CD14-positive monocyte (primary cell): ENCODE data around the gene SDK1. TPM values are rescaled to one million over a fixed set of nuclear protein-coding genes. Genes with fewer than 3 reads are reported as not detected.

Experiments
- DNase-seq, 3 donors: peaks; one replicate each; pipeline ENCODE4 v3.0.0-alpha.2; 2011 to 2022
- H2AFZ ChIP-seq: 2 replicates; pipeline ENCODE4 v1.6.0; 2012; ENCODE audit warnings: mild to moderate bottlenecking, low read depth, low read length, inconsistent platforms; ENCODE audit not compliant: insufficient read depth, poor library complexity, severe bottlenecking
- H3K27ac ChIP-seq, 2 donors: 1 replicate in 1 of 2; 2 replicates in 1 of 2; pipeline ENCODE4 v1.5.1; 2012 to 2013; ENCODE audit warnings: low read length in 2 of 2, control low read depth in 1 of 2, inconsistent platforms in 1 of 2, low read depth in 1 of 2, mild to moderate bottlenecking in 1 of 2
- H3K27me3 ChIP-seq, 2 donors: one replicate each; pipeline versions ENCODE4 v1.6.0 to v1.6.1; 2011 to 2013; ENCODE audit warnings: low read length in 2 of 2; ENCODE audit not compliant: control insufficient read depth in 2 of 2, insufficient read depth in 2 of 2
- H3K36me3 ChIP-seq, 2 donors: replicated peaks in 1 of 2; 1 replicate in 1 of 2; 2 replicates in 1 of 2; pipeline versions ENCODE4 v1.5.1 to v1.6.1; 2012 to 2013; ENCODE audit warnings: low read length in 2 of 2, control low read depth in 1 of 2, inconsistent platforms in 1 of 2, mild to moderate bottlenecking in 1 of 2; ENCODE audit not compliant: insufficient read depth in 2 of 2, control insufficient read depth in 1 of 2
- H3K4me1 ChIP-seq, 2 donors: 1 replicate in 1 of 2; 2 replicates in 1 of 2; pipeline versions ENCODE4 v1.5.1 to v1.6.1; 2012 to 2013; ENCODE audit warnings: low read length in 2 of 2, control low read depth in 1 of 2, inconsistent platforms in 1 of 2, mild to moderate bottlenecking in 1 of 2, moderate library complexity in 1 of 2; ENCODE audit not compliant: insufficient read depth in 2 of 2, control insufficient read depth in 1 of 2
- H3K4me2 ChIP-seq: replicated peaks from 2 replicates; pipeline ENCODE3; 2012; ENCODE audit warnings: low read length, moderate library complexity, mild to moderate bottlenecking; ENCODE audit not compliant: poor library complexity, severe bottlenecking; ENCODE audit errors: extremely low read depth
- H3K4me3 ChIP-seq, 3 experiments: fragments of 200-600 bp in 1 of 3; sonication (generic) in 1 of 3; replicated peaks in 1 of 3; 1 replicate in 2 of 3; 2 replicates in 1 of 3; pipeline ENCODE4 v1.5.1; 2011 to 2013; ENCODE audit warnings: low read length in 3 of 3, mild to moderate bottlenecking in 3 of 3, control low read depth in 2 of 3, low read depth in 2 of 3, inconsistent platforms in 1 of 3, moderate library complexity in 1 of 3
- H3K79me2 ChIP-seq: 2 replicates; pipeline ENCODE4 v1.6.0; 2012; ENCODE audit warnings: mild to moderate bottlenecking, control low read depth, inconsistent platforms, low read length, moderate library complexity; ENCODE audit not compliant: insufficient read depth
- H3K9ac ChIP-seq: 2 replicates; pipeline ENCODE4 v1.6.0; 2017; ENCODE audit warnings: low read length, mild to moderate bottlenecking; ENCODE audit not compliant: insufficient read depth, poor library complexity, severe bottlenecking
- H3K9me3 ChIP-seq, 2 donors: replicated peaks in 1 of 2; 1 replicate in 1 of 2; 2 replicates in 1 of 2; pipeline versions ENCODE4 v1.5.1 to v1.6.1; 2012 to 2013; ENCODE audit warnings: low read length in 2 of 2, control low read depth in 1 of 2; ENCODE audit not compliant: control insufficient read depth in 1 of 2, insufficient read depth in 1 of 2
- H4K20me1 ChIP-seq: 2 replicates; pipeline ENCODE4 v1.6.0; 2012; ENCODE audit warnings: mild to moderate bottlenecking, low read length, control low read depth, moderate library complexity; ENCODE audit not compliant: insufficient read depth
- H3K27ac Mint-ChIP-seq, 7 donors: one replicate each; pipeline ENCODE4 v1.8.0; 2020; ENCODE audit warnings: mild to moderate bottlenecking in 7 of 7, mixed read lengths in 7 of 7, moderate library complexity in 6 of 7, inconsistent platforms in 2 of 7
- H3K27me3 Mint-ChIP-seq, 3 donors: one replicate each; pipeline ENCODE4 v1.8.0; 2021 to 2022; ENCODE audit warnings: low read depth in 3 of 3, mild to moderate bottlenecking in 3 of 3, mixed read lengths in 3 of 3, moderate library complexity in 3 of 3, inconsistent platforms in 1 of 3
- H3K36me3 Mint-ChIP-seq, 2 donors: one replicate each; pipeline ENCODE4 v1.8.0; 2020; ENCODE audit warnings: mixed read lengths in 2 of 2, inconsistent platforms in 1 of 2, mild to moderate bottlenecking in 1 of 2
- H3K4me1 Mint-ChIP-seq: one replicate; pipeline ENCODE4 v1.8.0; 2020; ENCODE audit warnings: mild to moderate bottlenecking, mixed read lengths
- H3K4me3 Mint-ChIP-seq, 2 donors: one replicate each; pipeline ENCODE4 v1.8.0; 2020; ENCODE audit warnings: mild to moderate bottlenecking in 2 of 2, mixed read lengths in 2 of 2, moderate library complexity in 1 of 2
- H3K9me3 Mint-ChIP-seq, 7 donors: one replicate each; pipeline ENCODE4 v1.8.0; 2020 to 2022; ENCODE audit warnings: mixed read lengths in 7 of 7, mild to moderate bottlenecking in 6 of 7, moderate library complexity in 6 of 7, inconsistent platforms in 2 of 7
- CTCF ChIP-seq: fragments of 200-600 bp; IDR thresholded peaks from one replicate; pipeline ENCODE4 v1.8.0; 2022; ENCODE audit warnings: antibody characterized with exemption, mild to moderate bottlenecking
- WGBS: methylation state at CpG from one replicate; pipeline ENCODE4 v1.1.5; 2013; ENCODE audit warnings: missing lambda C conversion rate; ENCODE audit not compliant: insufficient coverage; 5-methylcytosine and 5-hydroxymethylcytosine counted together
- intact Hi-C, 2 donors: fragments of 100-400 bp; cut with micrococcal nuclease; formaldehyde crosslinking; loops; one replicate each; pipeline versions ENCODE4 v1.15.0 to v1.15.1; 2023
- polyA plus RNA-seq, 3 donors: library from polyadenylated mRNA; depleted of rRNA in 1 of 3; unstranded in 2 of 3; stranded (reverse) in 1 of 3; fragments of 300-500 nt in 2 of 3; fragments of >200 nt in 1 of 3; fragmentation: Illumina TruSeq in 2 of 3; gene quantifications; 1 replicate in 2 of 3; 2 replicates in 1 of 3; pipeline ENCODE4 v1.2.3, GENCODE V29; 2012 to 2021

Gene SDK1
- polyA plus RNA-seq, 3 donors = 0.01 TPM; not detected in 2

GRCh38 chr7:3589752-3590151 lies 288.7 kb downstream of the SDK1 start:
- Histone ChIP-seq H3K4me2 (no peak overlapping the region), H3K4me1 (no peaks in the 10 kb centered on the region), H3K9ac (no peak overlapping the region), H3K36me3 (no peaks in the 10 kb centered on the region), H4K20me1 (no peaks in the 10 kb centered on the region), H2AFZ (no peak overlapping the region), H3K79me2 (no peaks in the 10 kb centered on the region), H3K9me3 (no peaks in the 10 kb centered on the region), H3K27ac (no peak overlapping the region), H3K27me3 (no peaks in the 10 kb centered on the region), H3K4me3 (no peak overlapping the region)
- DNase-seq = no peak
- peaks cover 0 to 3% (median 2%) of the 10 kb centered on the region in 3 donors for H3K27me3 Mint-ChIP-seq
- intact Hi-C loops = no loop called here
- TF ChIP-seq CTCF = no peak
- peaks cover 0 to 2% (median 0%) of the 10 kb centered on the region in 7 donors for H3K9me3 Mint-ChIP-seq
- no peaks in the 10 kb centered on the region for H3K4me1 Mint-ChIP-seq
- no peaks in the 10 kb centered on the region for H3K36me3 Mint-ChIP-seq
- WGBS = 40% methylated on average over 1 of the region's 2 CpGs
- H3K4me3 Mint-ChIP-seq = no peak overlapping the region
- no peak overlapping the region for H3K27ac Mint-ChIP-seq

DNA sequence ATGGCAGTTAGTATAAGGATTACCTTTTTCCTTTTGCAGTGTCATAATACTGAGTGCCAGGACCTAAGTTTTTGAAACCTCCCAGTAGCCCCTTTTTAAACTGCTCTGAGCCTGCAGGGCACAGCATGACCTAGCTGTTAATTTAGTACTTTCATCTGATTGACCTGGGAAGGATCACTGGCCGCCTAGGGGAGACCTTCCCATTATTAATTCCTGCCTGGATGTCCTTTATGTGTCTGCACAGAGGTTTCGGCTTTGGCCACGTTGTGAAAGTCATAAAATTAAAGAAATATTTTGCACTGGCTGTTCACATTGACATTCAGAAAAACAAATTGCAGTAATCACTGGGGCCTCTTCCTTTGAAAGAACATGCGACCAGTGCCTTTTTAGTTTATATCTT lies 290.2 kb downstream of the SDK1 start:
- H3K79me2 ChIP-seq = no peaks in the 10 kb centered on the region

More for the DNA sequence above, 290.2 kb downstream of the SDK1 start:
- Histone ChIP-seq H3K27ac (no peak overlapping the region), H2AFZ (no peak overlapping the region), H3K9me3 (no peaks in the 10 kb centered on the region), H4K20me1 (no peaks in the 10 kb centered on the region), H3K36me3 (no peaks in the 10 kb centered on the region), H3K4me2 (no peak overlapping the region), H3K27me3 (no peaks in the 10 kb centered on the region), H3K4me3 (no peak overlapping the region), H3K4me1 (no peaks in the 10 kb centered on the region), H3K9ac (no peak overlapping the region)
- DNase-seq = no peak
- no peaks in the 10 kb centered on the region for H3K4me1 Mint-ChIP-seq
- no peak overlapping the region for H3K4me3 Mint-ChIP-seq
- no peak for TF ChIP-seq CTCF
- peaks cover 0 to 2% (median 0%) of the 10 kb centered on the region in 7 donors for H3K9me3 Mint-ChIP-seq
- 85% methylated on average over 3 of the region's 4 CpGs for WGBS
- H3K27ac Mint-ChIP-seq = no peak overlapping the region
- peaks cover 0 to 3% (median 2%) of the 10 kb centered on the region in 3 donors for H3K27me3 Mint-ChIP-seq
- intact Hi-C loops = no loop called here
- H3K36me3 Mint-ChIP-seq = no peaks in the 10 kb centered on the region
